K562 (cell line): ENCODE measurements around the gene PHF10. TPM values are rescaled to one million over a fixed set of nuclear protein-coding genes. Genes with fewer than 3 reads are reported as not detected.

Experiments used
- ATAC-seq: fragments of 200-7000 bp; cut with Tn5 transposase; 3 replicates; pipeline ENCODE4 v1.9.1; 2020; ENCODE audit warnings: moderate library complexity
- BruUV-seq: library from RNA; stranded (reverse); fragments of 400-500 nt; replicated peaks from 2 replicates; lab custom pipeline; 2021; lab: Mats Ljungman, UMichigan
- CTCF ChIA-PET: fragments of 300-600 bp; formaldehyde crosslinking; extraction: SDS; loops from one replicate; lab custom pipeline; 2021; ENCODE audit warnings: low intra/inter-chr PET ratio; lab: Yijun Ruan, JAX
- POLR2A ChIA-PET: fragments of 300-600, 350-650 bp; sonication (Branson Sonifier 250); formaldehyde crosslinking; extraction: SDS; loops from one replicate; lab custom pipeline; 2021; ENCODE audit warnings: antibody characterized with exemption, inconsistent platforms; lab: Yijun Ruan, JAX
- DNase-seq, 4 experiments: peaks; one replicate each; pipeline versions ENCODE4 v3.0.0 to v3.0.0-alpha.2; 2011 to 2018; ENCODE audit warnings: low spot score in 3 of 4, mixed read lengths in 3 of 4; ENCODE audit errors: extremely low read depth in 1 of 4
- FAIRE-seq: peaks from 2 replicates; lab custom pipeline; 2011; peaks lifted over from hg19 to GRCh38; lab: Jason Lieb, UNC
- H2AFZ ChIP-seq: 2 replicates; pipeline ENCODE4 v1.6.0; 2011; ENCODE audit warnings: low read depth, low read length, control low read depth, inconsistent platforms
- H3K27ac ChIP-seq: fragments of 200-600 bp; 3 replicates; pipeline ENCODE4 v1.8.0; 2011; ENCODE audit warnings: low read depth, mild to moderate bottlenecking, control low read depth, inconsistent platforms, low read length, moderate library complexity, mixed read lengths; ENCODE audit errors: extremely low read depth
- H3K27me3 ChIP-seq, 2 experiments: fragments of 300-600 bp in 1 of 2; 2 replicates in 1 of 2; 3 replicates in 1 of 2; pipeline versions ENCODE4 v1.6.0 to v1.8.0; 2011; ENCODE audit warnings: inconsistent platforms in 2 of 2, low read length in 2 of 2, mild to moderate bottlenecking in 1 of 2, mixed read lengths in 1 of 2, moderate library complexity in 1 of 2; ENCODE audit not compliant: control insufficient read depth in 2 of 2, insufficient read depth in 2 of 2
- H3K36me3 ChIP-seq: fragments of 300-600 bp; 3 replicates; pipeline ENCODE4 v1.8.0; 2011; ENCODE audit warnings: mild to moderate bottlenecking, low read length, inconsistent platforms; ENCODE audit not compliant: control insufficient read depth, insufficient read depth
- H3K4me1 ChIP-seq, 2 experiments: fragments of 200-600 bp in 1 of 2; replicated peaks in 1 of 2; 2 replicates in 1 of 2; 3 replicates in 1 of 2; pipeline versions ENCODE4 v1.5.1 to v1.8.0; 2011; ENCODE audit warnings: inconsistent platforms in 2 of 2, low read length in 2 of 2, mild to moderate bottlenecking in 1 of 2, mixed read lengths in 1 of 2, moderate library complexity in 1 of 2; ENCODE audit not compliant: control insufficient read depth in 2 of 2, insufficient read depth in 2 of 2
- H3K4me2 ChIP-seq: 2 replicates; pipeline ENCODE4 v1.6.1; 2011; ENCODE audit warnings: low read length, control low read depth, inconsistent platforms, mixed read lengths; ENCODE audit not compliant: insufficient read depth
- H3K4me3 ChIP-seq: fragments of 200-600 bp; sonication (generic), shearing (Covaris generic); 2 replicates; pipeline ENCODE4 v1.5.1; 2016; ENCODE audit warnings: control low read depth, inconsistent platforms
- H3K79me2 ChIP-seq: fragments of 200-600 bp; 3 replicates; pipeline ENCODE4 v1.8.0; 2011; ENCODE audit warnings: low read length, inconsistent platforms; ENCODE audit not compliant: control insufficient read depth, insufficient read depth
- H3K9ac ChIP-seq, 2 experiments: 2 replicates each; pipeline versions ENCODE4 v1.6.0 to v1.6.1; 2011; ENCODE audit warnings: low read depth in 2 of 2, low read length in 2 of 2, control low read depth in 1 of 2, inconsistent platforms in 1 of 2, mild to moderate bottlenecking in 1 of 2, mixed read lengths in 1 of 2; ENCODE audit not compliant: insufficient read depth in 1 of 2
- H3K9me1 ChIP-seq: one replicate; pipeline ENCODE4 v1.6.0; 2011; ENCODE audit warnings: inconsistent platforms, mild to moderate bottlenecking, low read length, moderate library complexity; ENCODE audit not compliant: control insufficient read depth, insufficient read depth
- H3K9me3 ChIP-seq: replicated peaks from 2 replicates; pipeline ENCODE4 v1.5.1; 2011; ENCODE audit warnings: low read depth, low read length, inconsistent platforms; ENCODE audit not compliant: control insufficient read depth, insufficient read depth
- H4K20me1 ChIP-seq: replicated peaks from 2 replicates; pipeline ENCODE4 v1.6.1; 2011; ENCODE audit warnings: low read length, inconsistent platforms, mixed read lengths; ENCODE audit not compliant: control insufficient read depth, insufficient read depth
- BCOR ChIP-seq: fragments of 450-650 bp; IDR thresholded peaks from 2 replicates; pipeline ENCODE4 v1.6.1; 2016
- DDX20 ChIP-seq: fragments of 450-650 bp; IDR thresholded peaks from 2 replicates; pipeline ENCODE4 v1.6.1; 2016; ENCODE audit warnings: missing genetic modification characterization, low read depth, mild to moderate bottlenecking, missing compliant biosample characterization, moderate library complexity
- HOXB6 ChIP-seq: fragments of 250-450 bp; sonication (Bioruptor Pico); IDR thresholded peaks from 2 replicates; pipeline ENCODE4 v1.5.1; 2022; ENCODE audit warnings: mild to moderate bottlenecking, borderline replicate concordance
- HSF4 ChIP-seq: fragments of 250-450 bp; sonication (Bioruptor Pico); IDR thresholded peaks from 2 replicates; pipeline ENCODE4 v2.1.2; 2022; ENCODE audit warnings: mild to moderate bottlenecking, moderate library complexity, borderline replicate concordance
- LCOR ChIP-seq: sonication (generic); formaldehyde crosslinking; IDR thresholded peaks from 2 replicates; pipeline ENCODE4 v1.8.0; 2022; ENCODE audit warnings: mild to moderate bottlenecking, missing genetic modification reagents
- MLLT1 ChIP-seq, 2 experiments: fragments of 450-650 bp; IDR thresholded peaks; 2 replicates each; pipeline ENCODE4 v1.6.1; 2016
- NFIX ChIP-seq: fragments of 250-450 bp; sonication (Bioruptor Pico); IDR thresholded peaks from 2 replicates; pipeline ENCODE4 v1.4.0; 2020; ENCODE audit warnings: low read depth, mild to moderate bottlenecking, moderate library complexity
- POLR2B ChIP-seq: fragments of 450-650 bp; IDR thresholded peaks from 2 replicates; pipeline ENCODE4 v1.6.1; 2018; ENCODE audit warnings: low read depth; ENCODE audit not compliant: partially characterized antibody
- RBM22 ChIP-seq: fragments of 200-400 bp; formaldehyde crosslinking; IDR thresholded peaks from 2 replicates; pipeline ENCODE4 v1.6.1; 2018; ENCODE audit warnings: low read length, low read depth; ENCODE audit not compliant: poor library complexity, severe bottlenecking
- SAFB2 ChIP-seq: fragments of 200-400 bp; formaldehyde crosslinking; IDR thresholded peaks from 2 replicates; pipeline ENCODE4 v1.6.1; 2018; ENCODE audit warnings: borderline replicate concordance, low read length, low read depth, moderate library complexity; ENCODE audit not compliant: severe bottlenecking
- SRSF1 ChIP-seq: fragments of 200-400 bp; formaldehyde crosslinking; IDR thresholded peaks from 2 replicates; pipeline ENCODE4 v1.6.1; 2017; ENCODE audit warnings: mild to moderate bottlenecking, low read depth, low read length, moderate library complexity
- SRSF7 ChIP-seq: fragments of 200-400 bp; formaldehyde crosslinking; optimal IDR thresholded peaks from 2 replicates; pipeline ENCODE3; 2017; ENCODE audit warnings: mild to moderate bottlenecking, low read depth, low read length
- ZBTB34 ChIP-seq: fragments of 250-450 bp; sonication (Bioruptor Pico); IDR thresholded peaks from 2 replicates; pipeline ENCODE4 v1.8.0; 2021; ENCODE audit warnings: mild to moderate bottlenecking, moderate library complexity
- ZBTB5 ChIP-seq: fragments of 450-650 bp; IDR thresholded peaks from 2 replicates; pipeline ENCODE4 v1.6.1; 2017; ENCODE audit warnings: antibody characterized with exemption
- ZBTB9 ChIP-seq: fragments of 450-650 bp; formaldehyde crosslinking; IDR thresholded peaks from 2 replicates; pipeline ENCODE4 v1.4.0; 2020; ENCODE audit warnings: mild to moderate bottlenecking, moderate library complexity
- ZFPM2 ChIP-seq: fragments of 250-450 bp; sonication (Bioruptor Pico); IDR thresholded peaks from 2 replicates; pipeline ENCODE4 v1.5.1; 2022; ENCODE audit warnings: mild to moderate bottlenecking
- ZNF445 ChIP-seq: fragments of 250-450 bp; sonication (Bioruptor Pico); IDR thresholded peaks from 2 replicates; pipeline ENCODE4 v1.4.0; 2020; ENCODE audit warnings: low read depth, mild to moderate bottlenecking, moderate library complexity
- WGBS: fragments of 100-300 bp; shearing (Covaris generic); methylation state at CpG from one replicate; pipeline ENCODE4 v1.1.6; 2016; ENCODE audit warnings: low coverage, mixed read lengths; ENCODE audit not compliant: insufficient coverage; ENCODE audit errors: missing lambda C conversion rate; 5-methylcytosine and 5-hydroxymethylcytosine counted together
- in situ Hi-C: fragments of 300-500 bp; cut with MboI; formaldehyde crosslinking; loops from 4 replicates; pipeline ENCODE4 v1.15.0; 2018; ENCODE audit warnings: inconsistent platforms, mixed read lengths
- intact Hi-C: fragments of 100-400 bp; cut with micrococcal nuclease; formaldehyde crosslinking; loops from 2 replicates; pipeline ENCODE4 v1.14.2; 2022
- polyA plus RNA-seq, 8 experiments: library from polyadenylated mRNA; depleted of rRNA in 4 of 8; stranded (reverse) in 5 of 8; unstranded in 3 of 8; fragments of >200 nt; fragmentation: Nextera tagmentation in 2 of 8; fragmentation: Illumina TruSeq in 1 of 8; extraction: Ambion mirVana in 2 of 8; extraction: Trizol in 1 of 8; gene quantifications; 2 replicates each; pipeline versions ENCODE4 v1.2.1 to v1.2.3, GENCODE V29; 2011 to 2014; ENCODE audit warnings: inconsistent platforms in 1 of 8, missing spikeins in 1 of 8
- total RNA-seq, 7 experiments: library from RNA; depleted of rRNA in 6 of 7; stranded (reverse); fragments of >200 nt in 6 of 7; fragmentation: Illumina TruSeq in 2 of 7; extraction: Trizol in 2 of 7; gene quantifications; 2 replicates each; pipeline versions ENCODE4 v1.2.1 to v1.2.3, GENCODE V29; 2011 to 2021; ENCODE audit warnings: low replicate concordance in 1 of 7

The PHF10 gene
- total and polyA plus RNA-seq, 9 of the 15 experiments (the other 6 are each of a cell fraction or from before 2014, with no cell fraction given) = 23.9 to 88.9 (median 46.0) TPM

GRCh38 chr6:169714178-169714577 is 10.1 kb downstream of the PHF10 start:
- intact Hi-C loops (no loop called here), in situ Hi-C loops (no loop called here)
- H2AFZ ChIP-seq = no peak overlapping the region
- no peaks in the 10 kb centered on the region for H3K9me3 ChIP-seq
- ChIA-PET POLR2A (interaction anchor here (1.3 kb wide), 1 partner anchor 10 kb away, joined by 4 read pairs; no protein-coding TSS in a partner anchor), CTCF (no interaction called here)
- DNase-seq (no peak), ATAC-seq (no peak), FAIRE-seq (no peak)
- no peak overlapping the region for H3K4me3 ChIP-seq
- no peaks in the 10 kb centered on the region for H3K9me1 ChIP-seq
- 93% methylated on average over 2 of the region's 2 CpGs for WGBS
- H3K9ac ChIP-seq = no peak overlapping the region
- no peaks in the 10 kb centered on the region for H3K27me3 ChIP-seq
- H4K20me1 ChIP-seq = no peaks in the 10 kb centered on the region
- H3K4me1 ChIP-seq = no peaks in the 10 kb centered on the region
- H3K4me2 ChIP-seq = no peak overlapping the region
- H3K27ac ChIP-seq = no peak overlapping the region
- H3K36me3 ChIP-seq = peaks cover 87% of the 10 kb centered on the region
- peaks cover 5% of the 10 kb centered on the region; the same call in 2 of the 3 replicates for H3K79me2 ChIP-seq
- no TSS peak for BruUV-seq
- no peak for TF ChIP-seq ZBTB34 (CRISPR knock-in tag)
- no peak for TF ChIP-seq LCOR
- no peak for TF ChIP-seq HSF4 (CRISPR knock-in tag)
- no peak for TF ChIP-seq POLR2B
- TF ChIP-seq RBM22 = no peak
- no peak for TF ChIP-seq DDX20 (tag)
- TF ChIP-seq ZFPM2 (CRISPR knock-in tag) = no peak
- TF ChIP-seq ZNF445 (CRISPR knock-in tag) = no peak
- TF ChIP-seq SRSF1 = no peak
- no peak for TF ChIP-seq SAFB2
- no peak for TF ChIP-seq HOXB6 (CRISPR knock-in tag)
- TF ChIP-seq ZBTB5 = no peak
- TF ChIP-seq SRSF7 = no peak
- TF ChIP-seq NFIX (CRISPR knock-in tag) = no peak
- no peak for TF ChIP-seq MLLT1 (IDR thresholded peaks at IDR 0.05)
- TF ChIP-seq BCOR = no peak
- no peak for TF ChIP-seq ZBTB9 (CRISPR knock-in tag)
